Measurements from ENCODE around the gene HIVEP3.

- TF ChIP-seq POLR2A (IDR thresholded peaks at IDR 0.05; ENCODE audit: low read length) (no peak), GATA1 (IDR thresholded peaks at IDR 0.05; ENCODE audit: low read depth, low read length) (no peak)
Observed at GRCh38 chr1:41784531-41785274, 134.0 kb downstream of the HIVEP3 start.

Measured in erythroblast (primary cell).